ENCODE measurements around the gene ANKRD1.
"Not testable (repeated sequence)": the region's sequence is repeated elsewhere in the genome, so short reads cannot be mapped to it uniquely, and the experiment has no call there.

ANKRD1 gene

DNA sequence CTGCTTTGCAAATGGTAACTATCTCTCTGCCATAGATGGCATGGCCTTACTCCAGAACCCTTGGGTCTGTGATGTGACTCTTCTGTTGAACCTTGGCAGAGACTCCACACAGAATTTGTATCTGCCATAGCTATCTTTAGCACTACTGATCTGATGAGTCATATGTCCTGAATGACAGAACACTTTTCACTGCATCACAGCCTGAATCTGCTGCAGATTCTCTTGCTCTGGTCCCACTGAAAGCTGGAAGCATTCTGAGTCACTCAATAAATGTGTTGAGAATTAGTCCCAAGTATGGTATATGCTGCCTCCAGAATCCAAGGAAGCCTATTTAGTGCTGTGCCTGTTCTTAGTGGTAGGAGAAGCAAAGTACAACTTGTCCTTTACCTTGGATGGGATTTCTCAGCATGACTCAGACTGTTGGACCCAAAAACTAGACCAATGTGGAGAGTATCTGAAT is 39.5 kb upstream of the ANKRD1 start:
- Histone ChIP-seq H3K27ac (ENCODE audit: insufficient read depth, low read length, poor library complexity, severe bottlenecking) (no peak overlapping the region), H3K27me3 (replicated peaks; ENCODE audit: control insufficient read depth, insufficient read depth, low read length, poor library complexity, severe bottlenecking) (no peaks in the 10 kb centered on the region), H3K36me3 (ENCODE audit: control insufficient read depth, insufficient read depth, low read length) (no peaks in the 10 kb centered on the region), H3K4me1 (ENCODE audit: control insufficient read depth, insufficient read depth, low read length, poor library complexity, severe bottlenecking) (no peaks in the 10 kb centered on the region), H3K9me3 (ENCODE audit: control insufficient read depth, low read length) (no peaks in the 10 kb centered on the region), H3K4me3 (ENCODE audit: insufficient read depth, low read depth, low read length, poor library complexity, severe bottlenecking) (no peak overlapping the region)
- DNase-seq = no peak

DNA sequence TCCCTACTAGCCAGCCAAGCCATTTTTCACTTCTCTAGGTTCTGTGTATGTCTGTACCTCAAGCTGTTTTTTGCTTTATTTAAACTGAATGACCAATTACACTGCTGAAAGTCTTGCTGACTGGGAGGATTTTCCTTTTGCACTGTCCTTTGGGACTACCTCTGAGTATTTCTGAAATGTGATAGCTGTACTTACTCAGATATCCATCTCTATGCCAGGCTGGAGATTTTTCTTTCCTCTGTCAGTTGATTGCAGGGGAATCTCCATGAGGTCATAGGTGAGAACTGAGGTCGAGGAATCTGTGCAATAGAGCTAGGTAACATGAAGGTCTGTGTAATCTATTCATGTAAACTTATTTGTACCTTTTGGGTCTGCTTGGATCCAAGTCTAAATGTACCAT is 38.9 kb upstream of the ANKRD1 start:
- Histone ChIP-seq H3K9me3 (ENCODE audit: control insufficient read depth, low read length) (no peaks in the 10 kb centered on the region), H3K36me3 (ENCODE audit: control insufficient read depth, insufficient read depth, low read length) (no peaks in the 10 kb centered on the region), H3K27ac (ENCODE audit: insufficient read depth, low read length, poor library complexity, severe bottlenecking) (no peak overlapping the region), H3K27me3 (replicated peaks; ENCODE audit: control insufficient read depth, insufficient read depth, low read length, poor library complexity, severe bottlenecking) (no peaks in the 10 kb centered on the region), H3K4me1 (ENCODE audit: control insufficient read depth, insufficient read depth, low read length, poor library complexity, severe bottlenecking) (no peaks in the 10 kb centered on the region), H3K4me3 (ENCODE audit: insufficient read depth, low read depth, low read length, poor library complexity, severe bottlenecking) (no peak overlapping the region)
- DNase-seq = no peak

DNA sequence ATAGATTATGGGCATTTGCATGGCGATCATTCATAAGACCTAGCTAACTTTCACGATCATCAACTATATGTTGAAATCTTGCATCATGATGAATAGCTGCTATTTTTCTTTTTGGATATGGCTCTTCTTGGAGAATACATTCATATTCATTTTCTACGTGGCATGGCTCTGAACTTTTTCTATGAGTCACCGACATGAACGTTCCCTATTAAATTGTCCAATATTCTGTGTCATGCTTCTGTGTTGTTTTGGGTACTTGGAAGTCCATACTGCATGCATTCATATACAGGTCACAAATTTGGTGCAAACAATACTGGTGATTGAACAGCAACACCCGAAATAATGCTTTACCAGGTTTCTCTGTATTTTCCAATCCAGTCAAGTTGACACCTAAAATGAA is 37.9 kb upstream of the ANKRD1 start:
- H3K36me3 ChIP-seq (ENCODE audit: control insufficient read depth, insufficient read depth, low read length) = no peaks in the 10 kb centered on the region
- H3K4me3 ChIP-seq (ENCODE audit: insufficient read depth, low read depth, low read length, poor library complexity, severe bottlenecking) = no peak overlapping the region
- no peaks in the 10 kb centered on the region for H3K27me3 ChIP-seq (replicated peaks; ENCODE audit: control insufficient read depth, insufficient read depth, low read length, poor library complexity, severe bottlenecking)
- no peaks in the 10 kb centered on the region for H3K4me1 ChIP-seq (ENCODE audit: control insufficient read depth, insufficient read depth, low read length, poor library complexity, severe bottlenecking)
- no peaks in the 10 kb centered on the region for H3K9me3 ChIP-seq (ENCODE audit: control insufficient read depth, low read length)
- no peak for DNase-seq
- H3K27ac ChIP-seq (ENCODE audit: insufficient read depth, low read length, poor library complexity, severe bottlenecking) = no peak overlapping the region

DNA sequence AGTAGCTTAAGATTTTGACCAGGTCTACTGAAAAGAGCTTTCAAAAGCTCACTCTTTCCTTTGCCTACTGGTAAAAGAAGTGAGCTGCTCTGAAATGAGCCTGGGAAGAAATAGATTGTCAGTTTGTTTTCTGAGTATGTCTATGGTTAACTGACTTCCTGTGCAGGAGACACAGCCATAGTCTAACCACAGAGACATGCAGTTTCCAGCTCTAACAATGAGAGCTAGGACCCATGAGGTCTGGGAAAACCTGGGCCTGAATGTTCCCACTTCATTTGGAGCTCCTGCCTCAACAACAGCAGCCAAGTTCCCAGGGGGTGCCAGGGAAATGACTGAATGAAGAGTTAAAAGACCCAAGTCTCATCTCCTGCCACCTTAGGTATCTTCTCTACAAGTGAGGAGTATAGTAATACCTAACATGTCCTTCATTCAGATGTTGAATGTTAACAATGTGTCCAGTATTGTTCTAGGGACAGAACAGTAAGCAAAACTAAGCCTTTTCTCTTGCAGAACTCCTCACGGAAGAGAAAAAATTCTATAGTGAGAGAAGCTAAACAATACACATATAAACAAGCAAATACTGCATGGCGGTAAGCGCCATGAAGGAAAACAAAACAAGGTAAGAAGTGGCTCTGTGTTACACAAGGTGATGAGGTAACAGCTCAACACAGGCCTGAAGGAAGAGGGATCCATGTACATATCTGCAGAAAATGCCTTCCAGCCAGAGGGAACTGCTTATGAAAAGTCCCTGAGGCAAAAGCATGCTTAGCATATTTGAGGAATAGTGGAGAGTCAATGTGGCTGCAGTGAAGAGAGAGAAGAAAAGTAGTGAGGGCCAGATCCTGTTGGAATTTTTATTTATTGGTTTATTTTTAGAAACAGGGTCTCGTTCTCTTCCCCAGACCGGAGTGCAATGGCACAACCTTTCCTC is 26.4 kb upstream of the ANKRD1 start:
- Histone ChIP-seq H3K4me3 (ENCODE audit: insufficient read depth, low read depth, low read length, poor library complexity, severe bottlenecking) (no peak overlapping the region), H3K27me3 (replicated peaks; ENCODE audit: control insufficient read depth, insufficient read depth, low read length, poor library complexity, severe bottlenecking) (no peaks in the 10 kb centered on the region), H3K27ac (ENCODE audit: insufficient read depth, low read length, poor library complexity, severe bottlenecking) (no peak overlapping the region), H3K36me3 (ENCODE audit: control insufficient read depth, insufficient read depth, low read length) (no peaks in the 10 kb centered on the region), H3K9me3 (ENCODE audit: control insufficient read depth, low read length) (no peaks in the 10 kb centered on the region), H3K4me1 (ENCODE audit: control insufficient read depth, insufficient read depth, low read length, poor library complexity, severe bottlenecking) (no peaks in the 10 kb centered on the region)
- DNase-seq = no peak

DNA sequence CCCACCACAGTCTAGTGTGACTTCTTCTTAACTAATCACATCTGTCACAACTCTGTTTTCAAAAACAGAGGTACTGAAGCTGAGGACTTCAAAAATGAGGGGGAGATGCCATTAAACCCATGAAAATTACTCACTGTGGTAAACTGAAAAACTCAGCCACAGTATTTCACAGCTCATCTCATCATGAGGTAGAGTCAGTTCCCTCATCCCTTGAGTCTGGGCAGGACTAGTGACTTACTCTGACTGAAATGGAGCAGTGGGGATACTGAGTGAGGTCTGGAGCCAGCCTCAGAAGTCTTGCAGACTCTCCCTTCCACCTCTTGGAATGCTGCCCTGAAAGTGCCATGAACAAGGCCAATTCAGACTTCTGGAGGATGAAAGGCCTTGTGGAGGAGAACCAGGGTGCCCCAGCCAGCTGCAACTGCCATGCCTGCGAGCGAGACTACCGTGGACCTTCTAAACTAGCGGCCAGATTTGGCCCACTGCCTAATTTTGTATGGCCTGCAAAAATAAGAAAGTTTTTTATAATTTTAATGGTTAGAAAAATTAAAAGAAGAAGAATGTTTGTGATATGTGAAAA is 24.7 kb upstream of the ANKRD1 start:
- Histone ChIP-seq H3K27me3 (replicated peaks; ENCODE audit: control insufficient read depth, insufficient read depth, low read length, poor library complexity, severe bottlenecking) (no peaks in the 10 kb centered on the region), H3K9me3 (ENCODE audit: control insufficient read depth, low read length) (no peaks in the 10 kb centered on the region), H3K4me3 (ENCODE audit: insufficient read depth, low read depth, low read length, poor library complexity, severe bottlenecking) (no peak overlapping the region), H3K27ac (ENCODE audit: insufficient read depth, low read length, poor library complexity, severe bottlenecking) (no peak overlapping the region), H3K4me1 (ENCODE audit: control insufficient read depth, insufficient read depth, low read length, poor library complexity, severe bottlenecking) (no peaks in the 10 kb centered on the region), H3K36me3 (ENCODE audit: control insufficient read depth, insufficient read depth, low read length) (no peaks in the 10 kb centered on the region)
- no peak for DNase-seq

DNA sequence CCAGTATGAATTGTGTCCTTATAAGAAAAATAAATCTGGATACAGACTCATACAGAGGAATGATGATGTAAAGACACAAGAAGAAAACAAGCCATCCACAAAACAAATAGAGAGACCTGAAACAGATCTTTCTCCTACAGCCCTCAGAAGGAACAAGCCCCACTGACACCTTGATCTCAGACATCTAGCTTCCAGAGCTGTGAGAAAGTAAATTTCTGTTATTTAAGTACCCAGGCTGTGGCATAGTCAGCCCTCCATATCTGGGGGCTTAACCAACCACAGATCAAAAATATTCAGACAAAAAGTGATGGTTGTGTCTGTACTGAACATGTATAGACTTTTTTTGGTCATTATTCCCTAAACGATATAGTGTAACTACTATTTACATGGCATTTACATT is 23.9 kb upstream of the ANKRD1 start:
- DNase-seq = no peak
- no peaks in the 10 kb centered on the region for H3K27me3 ChIP-seq (replicated peaks; ENCODE audit: control insufficient read depth, insufficient read depth, low read length, poor library complexity, severe bottlenecking)
- no peaks in the 10 kb centered on the region for H3K4me1 ChIP-seq (ENCODE audit: control insufficient read depth, insufficient read depth, low read length, poor library complexity, severe bottlenecking)
- H3K27ac ChIP-seq (ENCODE audit: insufficient read depth, low read length, poor library complexity, severe bottlenecking) = no peak overlapping the region
- no peak overlapping the region for H3K4me3 ChIP-seq (ENCODE audit: insufficient read depth, low read depth, low read length, poor library complexity, severe bottlenecking)
- no peaks in the 10 kb centered on the region for H3K9me3 ChIP-seq (ENCODE audit: control insufficient read depth, low read length)
- H3K36me3 ChIP-seq (ENCODE audit: control insufficient read depth, insufficient read depth, low read length) = no peaks in the 10 kb centered on the region

DNA sequence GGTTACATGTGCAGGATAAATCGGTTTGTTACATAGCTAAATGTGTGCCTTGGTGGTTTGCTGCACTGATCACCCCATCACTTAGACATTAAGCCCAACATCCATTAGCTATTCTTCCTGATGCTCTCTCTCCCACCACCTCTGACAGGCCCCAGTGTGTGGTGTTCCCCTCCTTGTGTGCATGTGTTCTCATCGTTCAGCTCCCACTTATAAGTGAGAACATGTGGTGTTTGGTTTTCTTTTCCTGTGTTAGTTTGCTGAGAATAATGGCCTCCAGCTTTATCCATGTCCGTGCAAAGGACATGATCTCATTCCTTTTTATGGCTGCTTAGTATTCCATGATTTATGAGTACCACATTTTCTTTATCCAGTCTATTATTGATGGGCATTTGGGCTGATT is 22.1 kb upstream of the ANKRD1 start:
- not testable (repeated sequence) for DNase-seq; H3K9me3 ChIP-seq (ENCODE audit: control insufficient read depth, low read length); H3K27ac ChIP-seq (ENCODE audit: insufficient read depth, low read length, poor library complexity, severe bottlenecking); H3K36me3 ChIP-seq (ENCODE audit: control insufficient read depth, insufficient read depth, low read length); H3K4me3 ChIP-seq (ENCODE audit: insufficient read depth, low read depth, low read length, poor library complexity, severe bottlenecking); H3K27me3 ChIP-seq (replicated peaks; ENCODE audit: control insufficient read depth, insufficient read depth, low read length, poor library complexity, severe bottlenecking); H3K4me1 ChIP-seq (ENCODE audit: control insufficient read depth, insufficient read depth, low read length, poor library complexity, severe bottlenecking)

DNA sequence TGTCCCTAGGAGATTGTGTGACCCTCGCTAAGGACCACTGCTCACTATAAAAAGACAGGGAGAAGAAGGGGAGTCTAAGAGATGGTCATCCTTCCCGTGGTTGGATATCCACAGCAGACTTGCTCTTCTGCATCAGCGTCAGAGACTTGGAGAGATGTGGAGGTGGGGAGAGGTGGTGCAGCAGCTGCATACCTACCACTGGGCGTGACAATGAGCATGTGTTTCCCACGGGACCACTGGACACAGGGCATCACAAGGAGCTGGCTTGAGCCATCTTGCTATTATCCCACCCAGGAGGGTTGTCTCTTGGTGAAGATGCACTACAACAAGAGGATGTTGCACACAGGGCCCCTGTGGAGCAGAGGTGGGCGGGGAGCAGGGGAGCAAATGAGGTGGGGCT is 18.8 kb upstream of the ANKRD1 start:
- Histone ChIP-seq H3K27me3 (replicated peaks; ENCODE audit: control insufficient read depth, insufficient read depth, low read length, poor library complexity, severe bottlenecking) (no peaks in the 10 kb centered on the region), H3K4me1 (ENCODE audit: control insufficient read depth, insufficient read depth, low read length, poor library complexity, severe bottlenecking) (no peaks in the 10 kb centered on the region), H3K9me3 (ENCODE audit: control insufficient read depth, low read length) (no peaks in the 10 kb centered on the region), H3K4me3 (ENCODE audit: insufficient read depth, low read depth, low read length, poor library complexity, severe bottlenecking) (no peak overlapping the region), H3K27ac (ENCODE audit: insufficient read depth, low read length, poor library complexity, severe bottlenecking) (no peak overlapping the region), H3K36me3 (ENCODE audit: control insufficient read depth, insufficient read depth, low read length) (no peaks in the 10 kb centered on the region)
- no peak for DNase-seq

DNA sequence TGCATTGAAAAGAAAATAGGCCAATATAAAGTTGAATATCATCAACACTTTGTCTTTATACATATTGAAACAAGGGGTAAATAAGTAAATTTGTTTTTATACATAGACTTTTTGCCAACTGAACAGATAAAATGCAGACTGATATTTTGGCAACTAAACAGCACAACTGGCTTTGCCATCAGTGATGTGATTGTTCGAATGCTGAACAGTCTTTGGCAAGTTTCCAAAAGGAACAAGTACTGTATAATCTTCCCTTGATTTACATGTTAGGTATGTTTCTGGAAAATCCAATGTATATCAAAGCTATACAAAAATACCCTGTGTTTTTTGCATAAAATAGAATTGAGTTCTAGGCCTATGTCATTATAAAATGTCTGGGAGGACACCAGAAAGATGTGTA is 18.2 kb upstream of the ANKRD1 start:
- Histone ChIP-seq H3K9me3 (ENCODE audit: control insufficient read depth, low read length) (no peaks in the 10 kb centered on the region), H3K27me3 (replicated peaks; ENCODE audit: control insufficient read depth, insufficient read depth, low read length, poor library complexity, severe bottlenecking) (no peaks in the 10 kb centered on the region), H3K27ac (ENCODE audit: insufficient read depth, low read length, poor library complexity, severe bottlenecking) (no peak overlapping the region), H3K36me3 (ENCODE audit: control insufficient read depth, insufficient read depth, low read length) (no peaks in the 10 kb centered on the region), H3K4me3 (ENCODE audit: insufficient read depth, low read depth, low read length, poor library complexity, severe bottlenecking) (no peak overlapping the region), H3K4me1 (ENCODE audit: control insufficient read depth, insufficient read depth, low read length, poor library complexity, severe bottlenecking) (no peaks in the 10 kb centered on the region)
- DNase-seq = no peak

DNA sequence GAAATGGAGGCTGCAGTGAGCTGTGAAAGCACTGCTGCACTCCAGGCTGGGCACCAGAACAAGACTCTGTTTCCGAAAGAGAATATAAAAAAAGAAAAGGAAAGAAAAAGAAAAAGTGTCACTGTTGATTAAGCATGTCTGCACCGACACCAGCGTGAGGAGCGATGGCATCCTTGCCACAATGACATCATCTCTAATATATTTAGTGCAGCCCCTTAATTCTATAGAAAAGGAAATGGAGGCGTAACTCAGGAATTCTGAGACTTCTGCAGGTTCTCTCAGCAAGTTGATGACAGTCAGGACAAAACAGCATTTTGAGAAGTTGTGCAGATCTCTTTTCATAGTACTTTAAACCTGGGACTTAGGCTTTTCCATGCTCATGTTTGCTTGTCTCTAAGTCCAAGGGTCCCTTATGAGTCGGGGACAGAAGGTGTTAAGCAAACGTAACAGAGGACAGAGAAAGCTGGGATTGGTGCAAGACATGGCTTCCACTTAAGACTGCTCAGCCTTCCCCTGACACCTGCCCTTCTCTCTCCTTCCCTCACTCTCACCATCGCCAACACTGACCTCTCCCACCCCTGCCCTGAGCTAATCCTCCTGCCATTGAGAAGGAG is 16.9 kb upstream of the ANKRD1 start:
- Histone ChIP-seq H3K36me3 (ENCODE audit: control insufficient read depth, insufficient read depth, low read length) (no peaks in the 10 kb centered on the region), H3K4me1 (ENCODE audit: control insufficient read depth, insufficient read depth, low read length, poor library complexity, severe bottlenecking) (no peaks in the 10 kb centered on the region), H3K27ac (ENCODE audit: insufficient read depth, low read length, poor library complexity, severe bottlenecking) (no peak overlapping the region), H3K9me3 (ENCODE audit: control insufficient read depth, low read length) (no peaks in the 10 kb centered on the region), H3K27me3 (replicated peaks; ENCODE audit: control insufficient read depth, insufficient read depth, low read length, poor library complexity, severe bottlenecking) (no peaks in the 10 kb centered on the region), H3K4me3 (ENCODE audit: insufficient read depth, low read depth, low read length, poor library complexity, severe bottlenecking) (no peak overlapping the region)
- no peak for DNase-seq

Data from effector memory CD4-positive, alpha-beta T cell (primary cell).